Loucy (cell line): ENCODE measurements around the gene RBM17.
"Not testable (repeated sequence)": the region's sequence is repeated elsewhere in the genome, so short reads cannot be mapped to it uniquely, and the experiment has no call there.

Source experiments
- H2AFZ ChIP-seq: fragments of 200-600 bp; sonication (generic); 2 replicates; pipeline ENCODE4 v1.6.0; 2016; ENCODE audit warnings: antibody characterized with exemption, mild to moderate bottlenecking, low read length, moderate library complexity
- H3F3A ChIP-seq: fragments of 200-600 bp; 2 replicates; pipeline ENCODE4 v1.6.0; 2016; ENCODE audit warnings: antibody characterized with exemption, low read depth, mild to moderate bottlenecking
- H3K27me3 ChIP-seq: fragments of 200-600 bp; sonication (generic); 2 replicates; pipeline ENCODE4 v1.6.1; 2014; ENCODE audit warnings: low read length, mild to moderate bottlenecking; ENCODE audit not compliant: insufficient read depth, poor library complexity, severe bottlenecking
- H3K36me3 ChIP-seq: fragments of 200-600 bp; sonication (generic); 2 replicates; pipeline ENCODE4 v1.6.1; 2016; ENCODE audit warnings: low read length; ENCODE audit not compliant: insufficient read depth
- H3K4me1 ChIP-seq: fragments of 200-600 bp; sonication (generic); 2 replicates; pipeline ENCODE4 v1.5.1; 2014; ENCODE audit warnings: low read length, mild to moderate bottlenecking; ENCODE audit not compliant: insufficient read depth, poor library complexity, severe bottlenecking
- H3K4me2 ChIP-seq: fragments of 200-600 bp; sonication (generic); 2 replicates; pipeline ENCODE4 v1.6.0; 2014; ENCODE audit warnings: antibody characterized with exemption, low read length, low read depth, mild to moderate bottlenecking; ENCODE audit not compliant: poor library complexity, severe bottlenecking
- H3K4me3 ChIP-seq: fragments of 200-600 bp; sonication (generic); 2 replicates; pipeline ENCODE4 v1.5.1; 2014; ENCODE audit warnings: low read length, mild to moderate bottlenecking, mixed read lengths; ENCODE audit not compliant: poor library complexity, severe bottlenecking
- H3K79me2 ChIP-seq: fragments of 200-600 bp; sonication (generic); 2 replicates; pipeline ENCODE4 v1.6.1; 2014; ENCODE audit warnings: low read length; ENCODE audit not compliant: insufficient read depth
- H3K9ac ChIP-seq: fragments of 200-600 bp; sonication (generic); 2 replicates; pipeline ENCODE4 v1.6.0; 2014; ENCODE audit warnings: mild to moderate bottlenecking, low read depth, low read length, moderate library complexity; ENCODE audit not compliant: poor library complexity, severe bottlenecking
- H3K9me2 ChIP-seq: fragments of 200-600 bp; sonication (generic); replicated peaks from 2 replicates; pipeline ENCODE4 v1.6.1; 2016; ENCODE audit warnings: low read depth, low read length, mixed read lengths
- H3K9me3 ChIP-seq: fragments of 200-600 bp; sonication (generic); 2 replicates; pipeline ENCODE4 v1.6.1; 2014; ENCODE audit warnings: mild to moderate bottlenecking, antibody characterized with exemption, low read length, low read depth; ENCODE audit not compliant: insufficient read depth
- H4K20me1 ChIP-seq: fragments of 200-600 bp; sonication (generic); 2 replicates; pipeline ENCODE4 v1.6.0; 2014; ENCODE audit warnings: antibody characterized with exemption, low read length, mild to moderate bottlenecking; ENCODE audit not compliant: insufficient read depth, poor library complexity, severe bottlenecking
- EZH2phosphoT487 ChIP-seq: fragments of 200-600 bp; IDR thresholded peaks from 2 replicates; pipeline ENCODE4 v1.6.1; 2018; ENCODE audit warnings: antibody characterized with exemption, mild to moderate bottlenecking, moderate library complexity, borderline replicate concordance
- TF ChIP-seq, protein P1 (sequence below): fragments of 200-600 bp; sonication (generic); conservative IDR thresholded peaks from 2 replicates; pipeline ENCODE4 v1.5.1; 2014; ENCODE audit warnings: mild to moderate bottlenecking, antibody characterized with exemption, low read length

The RBM17 gene, protein sequence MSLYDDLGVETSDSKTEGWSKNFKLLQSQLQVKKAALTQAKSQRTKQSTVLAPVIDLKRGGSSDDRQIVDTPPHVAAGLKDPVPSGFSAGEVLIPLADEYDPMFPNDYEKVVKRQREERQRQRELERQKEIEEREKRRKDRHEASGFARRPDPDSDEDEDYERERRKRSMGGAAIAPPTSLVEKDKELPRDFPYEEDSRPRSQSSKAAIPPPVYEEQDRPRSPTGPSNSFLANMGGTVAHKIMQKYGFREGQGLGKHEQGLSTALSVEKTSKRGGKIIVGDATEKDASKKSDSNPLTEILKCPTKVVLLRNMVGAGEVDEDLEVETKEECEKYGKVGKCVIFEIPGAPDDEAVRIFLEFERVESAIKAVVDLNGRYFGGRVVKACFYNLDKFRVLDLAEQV

DNA sequence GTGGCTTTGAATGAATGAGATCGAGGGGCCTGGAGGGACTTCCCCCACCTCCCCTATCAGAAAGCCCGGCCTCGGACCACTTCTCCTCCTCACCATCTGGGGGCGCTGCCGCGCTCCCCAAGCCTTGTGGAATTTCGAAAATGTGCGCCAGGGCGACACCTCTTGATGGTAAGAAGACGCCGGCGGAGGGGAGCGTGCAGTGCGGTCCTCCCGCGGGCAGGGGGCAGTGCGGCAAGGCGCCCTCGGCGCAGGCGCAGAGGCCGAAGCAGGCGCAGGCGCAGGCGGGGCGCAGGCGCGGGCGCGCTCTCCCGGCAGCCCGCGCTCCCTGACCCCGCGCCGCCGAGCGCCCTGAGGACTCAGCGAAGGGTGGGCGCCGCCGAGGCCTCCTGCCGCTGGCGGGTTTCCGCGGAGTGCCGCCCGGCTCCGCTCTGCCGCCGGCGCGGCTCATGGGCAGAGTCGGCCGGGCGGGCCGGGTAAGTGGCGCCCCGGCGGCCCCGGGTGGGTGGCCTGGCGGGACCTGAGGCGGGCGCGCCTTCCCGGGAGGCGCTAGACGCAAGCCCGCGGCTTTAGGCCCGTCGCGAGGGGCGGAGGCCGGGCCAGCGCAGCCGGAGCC, at the start of gene RBM17:
TSS of gene RBM17 (plus strand) at position 314 of the 613 bp plus-strand sequence. CDS start 8,032 bp downstream, outside the sequence.
- H3K27me3 ChIP-seq: no peaks in the 10 kb centered on the region
- TF ChIP-seq EZH2phosphoT487: no peak
- TF ChIP-seq, protein P1, sequence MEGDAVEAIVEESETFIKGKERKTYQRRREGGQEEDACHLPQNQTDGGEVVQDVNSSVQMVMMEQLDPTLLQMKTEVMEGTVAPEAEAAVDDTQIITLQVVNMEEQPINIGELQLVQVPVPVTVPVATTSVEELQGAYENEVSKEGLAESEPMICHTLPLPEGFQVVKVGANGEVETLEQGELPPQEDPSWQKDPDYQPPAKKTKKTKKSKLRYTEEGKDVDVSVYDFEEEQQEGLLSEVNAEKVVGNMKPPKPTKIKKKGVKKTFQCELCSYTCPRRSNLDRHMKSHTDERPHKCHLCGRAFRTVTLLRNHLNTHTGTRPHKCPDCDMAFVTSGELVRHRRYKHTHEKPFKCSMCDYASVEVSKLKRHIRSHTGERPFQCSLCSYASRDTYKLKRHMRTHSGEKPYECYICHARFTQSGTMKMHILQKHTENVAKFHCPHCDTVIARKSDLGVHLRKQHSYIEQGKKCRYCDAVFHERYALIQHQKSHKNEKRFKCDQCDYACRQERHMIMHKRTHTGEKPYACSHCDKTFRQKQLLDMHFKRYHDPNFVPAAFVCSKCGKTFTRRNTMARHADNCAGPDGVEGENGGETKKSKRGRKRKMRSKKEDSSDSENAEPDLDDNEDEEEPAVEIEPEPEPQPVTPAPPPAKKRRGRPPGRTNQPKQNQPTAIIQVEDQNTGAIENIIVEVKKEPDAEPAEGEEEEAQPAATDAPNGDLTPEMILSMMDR: peak; percentile 100
- no peaks in the 10 kb centered on the region for H3K9me3 ChIP-seq
- no peaks in the 10 kb centered on the region for H3K36me3 ChIP-seq
- H3K4me3 ChIP-seq: peak within 1 kb of the TSS; percentile 99
- H3F3A ChIP-seq: no peaks in the 10 kb centered on the region
- H3K4me1 ChIP-seq: peaks cover 35% of the 10 kb centered on the region
- H3K9ac ChIP-seq: peak within 1 kb of the TSS; percentile 97
- peak within 1 kb of the TSS; percentile 23; the same call in 1 of the 2 replicates for H2AFZ ChIP-seq
- peak within 1 kb of the TSS; percentile 92 for H3K4me2 ChIP-seq
- H3K79me2 ChIP-seq: peaks cover 49% of the 10 kb centered on the region
- no peaks in the 10 kb centered on the region for H3K9me2 ChIP-seq
- peaks cover 46% of the 10 kb centered on the region for H4K20me1 ChIP-seq

GRCh38 chr10:6039711-6040110, 49.1 kb upstream of the RBM17 start:
- Histone ChIP-seq H3K36me3 (no peaks in the 10 kb centered on the region), H2AFZ (no peak overlapping the region), H3K9ac (no peak overlapping the region), H4K20me1 (no peaks in the 10 kb centered on the region), H3K4me2 (no peak overlapping the region), H3K27me3 (peaks cover 8% of the 10 kb centered on the region), H3K9me3 (no peaks in the 10 kb centered on the region), H3K4me1 (peaks cover 16% of the 10 kb centered on the region), H3K4me3 (no peak overlapping the region), H3F3A (no peaks in the 10 kb centered on the region), H3K9me2 (no peaks in the 10 kb centered on the region), H3K79me2 (no peaks in the 10 kb centered on the region)
- TF ChIP-seq, protein P1: no peak
- TF ChIP-seq EZH2phosphoT487: no peak

- Histone ChIP-seq H3K9me3 (no peaks in the 10 kb centered on the region), H3K9me2 (no peaks in the 10 kb centered on the region), H3K4me3 (no peak overlapping the region), H3K36me3 (no peaks in the 10 kb centered on the region), H3F3A (no peaks in the 10 kb centered on the region), H4K20me1 (no peaks in the 10 kb centered on the region), H3K9ac (no peak overlapping the region), H3K27me3 (peaks cover 8% of the 10 kb centered on the region), H3K4me1 (peaks cover 21% of the 10 kb centered on the region), H2AFZ (no peak overlapping the region), H3K4me2 (no peak overlapping the region), H3K79me2 (no peaks in the 10 kb centered on the region)
- no peak for TF ChIP-seq EZH2phosphoT487
- TF ChIP-seq, protein P1: no peak
Measured at GRCh38 chr10:6040205-6040604, 48.6 kb upstream of the RBM17 start.

DNA sequence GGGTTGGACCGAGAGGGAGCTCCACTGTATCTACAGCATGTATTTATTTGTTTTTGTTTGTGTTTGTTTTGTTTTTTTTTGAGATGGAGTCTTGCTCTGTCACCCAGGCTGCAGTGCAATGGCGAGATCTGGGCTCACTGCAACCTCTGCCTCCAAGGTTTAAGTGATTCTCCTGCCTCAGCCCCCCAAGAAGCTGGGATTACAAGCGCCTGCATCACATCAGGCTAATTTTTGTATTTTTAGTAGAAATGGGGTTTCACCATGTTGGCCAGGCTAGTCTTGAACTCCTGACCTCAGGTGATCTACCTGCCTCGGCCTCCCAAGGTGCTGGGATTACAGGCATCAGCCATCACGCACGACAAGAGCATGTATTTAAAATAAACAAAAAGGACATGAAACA, 45.5 kb upstream of the RBM17 start:
- H3K27me3 ChIP-seq: peaks cover 19% of the 10 kb centered on the region
- not testable (repeated sequence) for H3K36me3 ChIP-seq

More for the DNA sequence above, 45.5 kb upstream of the RBM17 start:
- H3K4me1 ChIP-seq: peaks cover 20% of the 10 kb centered on the region
- H3K9me3 ChIP-seq, H2AFZ ChIP-seq, H3K4me3 ChIP-seq, H4K20me1 ChIP-seq, H3F3A ChIP-seq, H3K9me2 ChIP-seq, H3K4me2 ChIP-seq, H3K79me2 ChIP-seq, H3K9ac ChIP-seq: not testable (repeated sequence)
